Ovary (tissue), 3 donors: Measurements from ENCODE around the gene DISC1.

Source experiments
- POLR2A ChIP-seq: fragments of 450-650 bp; IDR thresholded peaks from one replicate; pipeline ENCODE4 v1.6.1; 2017; ENCODE audit warnings: antibody characterized with exemption, mild to moderate bottlenecking, moderate library complexity
- TF ChIP-seq, protein P1 (sequence below), 3 donors: fragments of 450-650 bp in 2 of 3; fragments of 200-600 bp in 1 of 3; IDR thresholded peaks; one replicate each; pipeline versions ENCODE4 v1.5.1 to v1.8.0; 2016 to 2022; ENCODE audit warnings: antibody characterized with exemption in 3 of 3, mild to moderate bottlenecking in 1 of 3
- donor health status: DM: no; HTN: no; CAD: no.

DNA sequence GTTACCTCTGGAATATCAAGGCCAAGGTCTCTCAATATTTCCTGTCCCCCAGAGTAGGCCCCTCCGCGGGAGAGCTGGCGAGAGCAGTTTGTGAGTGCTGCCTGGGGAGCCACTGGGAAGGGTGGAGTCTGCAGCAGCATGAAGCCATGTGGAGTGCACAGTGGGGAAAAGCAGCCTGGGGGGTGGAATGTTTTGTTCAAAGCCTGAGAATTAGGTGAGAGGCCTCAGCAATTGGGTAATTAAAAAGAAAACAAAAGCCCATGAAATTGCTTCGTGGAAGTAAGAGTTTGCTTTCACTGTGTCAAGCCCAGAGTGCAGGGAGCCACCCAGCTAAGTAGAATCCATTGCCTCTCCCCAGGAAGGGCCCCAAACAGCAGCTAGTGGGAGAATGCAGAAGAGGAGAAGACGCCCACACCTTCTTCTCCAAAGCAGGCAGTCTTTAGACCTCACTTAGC lies 30.2 kb upstream of the DISC1 start:
- TF ChIP-seq, protein P1, sequence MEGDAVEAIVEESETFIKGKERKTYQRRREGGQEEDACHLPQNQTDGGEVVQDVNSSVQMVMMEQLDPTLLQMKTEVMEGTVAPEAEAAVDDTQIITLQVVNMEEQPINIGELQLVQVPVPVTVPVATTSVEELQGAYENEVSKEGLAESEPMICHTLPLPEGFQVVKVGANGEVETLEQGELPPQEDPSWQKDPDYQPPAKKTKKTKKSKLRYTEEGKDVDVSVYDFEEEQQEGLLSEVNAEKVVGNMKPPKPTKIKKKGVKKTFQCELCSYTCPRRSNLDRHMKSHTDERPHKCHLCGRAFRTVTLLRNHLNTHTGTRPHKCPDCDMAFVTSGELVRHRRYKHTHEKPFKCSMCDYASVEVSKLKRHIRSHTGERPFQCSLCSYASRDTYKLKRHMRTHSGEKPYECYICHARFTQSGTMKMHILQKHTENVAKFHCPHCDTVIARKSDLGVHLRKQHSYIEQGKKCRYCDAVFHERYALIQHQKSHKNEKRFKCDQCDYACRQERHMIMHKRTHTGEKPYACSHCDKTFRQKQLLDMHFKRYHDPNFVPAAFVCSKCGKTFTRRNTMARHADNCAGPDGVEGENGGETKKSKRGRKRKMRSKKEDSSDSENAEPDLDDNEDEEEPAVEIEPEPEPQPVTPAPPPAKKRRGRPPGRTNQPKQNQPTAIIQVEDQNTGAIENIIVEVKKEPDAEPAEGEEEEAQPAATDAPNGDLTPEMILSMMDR (IDR thresholded peaks at IDR 0.05) = no peak
- TF ChIP-seq POLR2A = no peak
